GM19455 (cell line): ENCODE data around the gene FAH.

ENCODE experiments used
- ATAC-seq: cut with Tn5 transposase; IDR thresholded peaks from one replicate; pipeline ENCODE4 v1.9.1; 2021; ENCODE audit not compliant: unreplicated experiment

Gene FAH

DNA sequence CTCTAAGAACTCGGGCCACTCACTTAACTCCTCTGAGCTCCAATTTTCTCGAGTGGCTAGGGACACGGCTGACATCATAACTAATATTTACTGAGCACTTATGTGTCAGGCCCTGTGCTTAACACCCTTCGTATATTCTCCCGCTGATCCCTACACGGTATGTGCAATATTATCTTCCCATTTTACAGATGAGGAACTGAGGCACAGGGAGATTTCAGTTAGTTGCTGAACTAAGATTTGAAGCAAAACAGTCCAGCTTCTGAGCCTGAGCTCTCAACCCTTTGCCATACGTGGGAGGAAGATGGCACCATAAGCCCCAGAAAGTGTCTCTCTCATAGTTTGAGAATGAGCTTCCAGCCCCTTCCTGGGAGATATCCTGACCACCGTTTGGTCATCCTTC is 19.6 kb downstream of the FAH start:
- ATAC-seq: no peak

- ATAC-seq: peak; percentile 70
Measured at GRCh38 chr15:80173022-80173759, 20.4 kb downstream of the FAH start.

- ATAC-seq: no peak
Measured at GRCh38 chr15:80174017-80174746, 21.4 kb downstream of the FAH start.

DNA sequence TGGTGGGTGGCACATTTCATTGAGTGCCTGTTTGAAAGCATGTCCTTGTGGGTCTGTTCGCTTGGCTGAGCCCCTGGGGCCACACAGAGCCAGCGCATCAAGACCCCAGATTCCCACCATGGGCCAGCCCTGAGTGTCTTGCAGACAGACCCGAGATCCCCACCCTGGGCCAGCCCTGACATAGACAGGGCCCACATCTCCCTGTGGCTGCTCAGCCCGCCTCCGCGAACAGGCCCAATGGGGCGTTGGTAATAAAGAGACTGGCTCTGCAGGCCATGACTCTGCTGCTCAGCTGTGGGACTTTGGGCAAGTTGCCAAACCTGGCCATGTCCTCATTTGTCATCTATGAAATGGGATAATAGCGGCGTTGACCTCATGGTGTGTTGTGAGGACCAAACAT is 22.6 kb downstream of the FAH start:
- ATAC-seq: no peak

DNA sequence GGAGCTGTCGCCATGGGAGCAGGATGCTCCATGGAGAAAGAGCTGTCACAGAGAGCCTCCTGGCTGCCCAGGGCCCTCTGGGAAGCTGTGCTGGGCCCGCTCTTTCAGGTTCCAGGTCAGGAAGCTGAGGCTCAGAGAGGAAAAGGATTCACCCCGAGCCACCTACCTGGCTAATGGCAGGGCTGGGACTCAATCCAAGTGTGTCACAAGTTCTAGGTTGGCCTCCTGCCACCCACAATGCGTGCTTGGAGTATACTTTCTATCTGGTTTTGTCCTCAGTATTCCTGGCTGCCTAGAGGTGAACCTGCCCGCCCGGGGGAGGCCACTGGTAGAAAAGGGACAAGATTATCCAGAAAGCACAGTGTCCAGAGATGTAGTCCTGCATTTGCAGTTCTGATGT is 23.6 kb downstream of the FAH start:
- no peak for ATAC-seq

DNA sequence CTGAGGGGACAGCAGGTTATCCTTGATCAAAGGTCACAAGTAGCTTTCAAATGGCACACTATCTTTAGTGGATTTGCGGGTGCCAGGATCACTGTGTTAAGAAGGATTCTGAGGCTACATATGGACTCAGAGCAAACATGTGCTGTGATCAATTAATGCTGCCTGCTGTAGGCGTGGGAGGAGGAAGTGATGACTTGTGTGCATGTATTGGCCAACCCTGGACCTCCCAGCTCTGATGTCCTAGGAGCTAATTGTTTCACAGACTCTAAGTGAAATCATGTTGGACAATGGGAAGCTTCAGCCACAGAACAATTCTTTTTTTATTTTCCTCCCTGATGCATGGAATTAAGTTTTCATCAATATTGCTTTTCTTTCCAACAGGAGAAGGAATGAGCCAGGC is 24.4 kb downstream of the FAH start:
- no peak for ATAC-seq

DNA sequence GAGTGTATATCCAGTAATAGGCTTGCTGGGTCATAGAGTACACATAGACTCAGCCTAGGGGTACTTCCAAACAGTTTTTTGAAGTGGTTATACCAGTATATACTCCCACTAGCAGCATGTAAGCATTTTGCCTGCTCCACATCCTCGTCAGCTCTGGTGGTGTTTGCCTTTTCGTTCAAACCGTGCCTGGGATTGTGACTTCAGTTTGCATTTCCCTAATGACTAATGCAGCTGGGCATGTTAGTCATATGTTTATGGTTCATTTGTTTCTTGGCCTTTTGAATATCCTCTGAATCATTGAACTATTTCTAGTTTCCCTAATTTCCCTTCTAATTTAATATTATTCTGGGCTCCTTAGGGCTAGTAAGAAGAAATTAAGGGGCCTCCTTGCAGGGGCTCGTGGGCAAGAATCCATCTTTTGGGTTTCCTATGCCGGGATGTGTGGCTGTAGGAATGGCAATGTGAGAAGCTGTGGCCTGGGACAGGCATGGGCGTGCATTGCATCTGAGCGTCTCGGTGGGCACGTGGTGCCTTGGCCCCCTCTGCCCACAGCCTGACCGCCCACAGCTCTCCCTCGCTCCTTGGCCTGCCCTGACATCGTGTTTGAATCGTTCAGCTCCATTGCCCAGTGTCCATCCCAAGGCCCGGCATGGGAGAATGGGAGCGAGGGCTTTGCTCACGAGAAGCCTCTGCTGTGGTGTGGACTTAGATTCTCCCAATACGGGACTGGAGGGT is 26.4 kb downstream of the FAH start:
- no peak for ATAC-seq

DNA sequence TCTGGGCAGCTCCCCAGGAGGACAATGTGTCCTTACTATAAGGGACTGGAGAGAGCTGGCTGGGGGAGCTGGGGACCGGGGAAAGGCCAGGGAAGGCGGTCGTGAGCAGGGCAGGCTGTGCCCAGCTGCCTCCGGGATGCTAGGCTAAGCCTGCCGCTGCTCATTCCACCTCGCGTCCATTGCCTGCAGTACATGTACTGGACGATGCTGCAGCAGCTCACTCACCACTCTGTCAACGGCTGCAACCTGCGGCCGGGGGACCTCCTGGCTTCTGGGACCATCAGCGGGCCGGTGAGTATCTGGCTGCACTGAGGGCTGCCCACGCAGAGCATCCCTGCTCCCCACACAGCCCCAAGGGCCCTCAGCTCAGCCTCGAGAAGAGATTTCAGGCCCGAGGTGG is 27.1 kb downstream of the FAH start:
- ATAC-seq: no peak

DNA sequence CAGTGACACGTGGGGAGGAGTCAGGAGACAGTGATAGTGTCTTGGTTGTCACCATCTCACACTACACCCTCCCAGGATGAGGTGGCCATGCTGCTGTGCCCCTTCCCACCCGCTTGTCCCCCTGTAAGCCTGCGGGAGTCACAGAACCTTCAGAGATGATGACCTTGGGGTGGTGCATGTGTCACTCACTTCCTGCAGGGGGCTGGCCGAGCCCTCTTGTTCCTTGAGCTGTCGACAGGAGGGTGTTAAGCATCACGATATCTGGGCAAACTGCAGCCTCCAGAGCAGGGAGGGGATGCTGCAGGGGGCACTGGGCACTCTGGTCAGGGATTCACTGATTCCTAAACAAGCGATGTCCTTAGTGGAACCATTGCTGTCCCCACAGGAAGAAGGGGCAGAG is 27.7 kb downstream of the FAH start:
- ATAC-seq: no peak

DNA sequence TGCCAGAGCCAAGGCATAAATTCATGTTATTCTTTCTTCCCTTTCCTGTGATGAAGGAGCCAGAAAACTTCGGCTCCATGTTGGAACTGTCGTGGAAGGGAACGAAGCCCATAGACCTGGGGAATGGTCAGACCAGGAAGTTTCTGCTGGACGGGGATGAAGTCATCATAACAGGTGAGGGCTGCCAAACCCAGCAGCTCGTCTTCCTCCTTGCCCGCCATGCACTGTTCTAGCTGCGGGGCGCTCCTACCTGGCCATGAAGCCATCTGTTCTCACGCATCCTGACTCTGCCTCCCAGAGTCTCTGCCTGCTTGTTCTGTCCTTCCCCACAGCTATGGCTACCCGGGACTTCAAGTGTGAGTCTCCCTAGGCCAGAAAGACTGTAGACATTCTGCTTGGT is 28.2 kb downstream of the FAH start:
- ATAC-seq: no peak

DNA sequence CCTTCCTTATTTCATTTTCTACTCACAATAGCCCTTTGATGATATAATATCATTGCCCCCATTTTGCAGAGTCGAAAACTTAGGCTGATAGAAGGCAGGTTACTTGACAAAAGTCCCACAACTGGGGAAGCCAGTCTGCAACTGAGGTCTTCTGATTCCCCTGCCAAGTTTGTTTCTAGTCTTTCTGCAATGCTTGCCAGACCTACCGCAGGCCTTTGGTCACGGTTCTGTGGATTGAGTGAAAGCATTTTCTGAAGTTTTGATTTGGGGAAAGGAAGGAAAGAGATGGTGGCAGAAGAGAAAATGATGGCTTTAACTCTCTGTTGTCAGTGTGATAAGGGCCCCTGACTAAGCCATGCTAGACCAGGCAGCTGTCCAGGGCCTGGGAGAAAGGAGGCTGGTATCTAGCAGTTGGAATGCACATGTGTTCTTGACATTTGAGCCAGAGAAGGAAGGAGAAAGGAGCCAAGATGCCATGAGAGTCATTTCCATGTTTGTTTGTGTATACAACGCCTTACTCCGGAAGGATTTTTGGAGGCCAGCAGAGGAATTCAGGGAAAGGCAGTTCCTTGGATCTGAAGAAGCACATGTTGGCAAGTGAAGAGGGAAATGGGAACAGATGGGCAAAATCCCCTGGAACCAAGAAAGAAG is 29.9 kb downstream of the FAH start:
- ATAC-seq: no peak

DNA sequence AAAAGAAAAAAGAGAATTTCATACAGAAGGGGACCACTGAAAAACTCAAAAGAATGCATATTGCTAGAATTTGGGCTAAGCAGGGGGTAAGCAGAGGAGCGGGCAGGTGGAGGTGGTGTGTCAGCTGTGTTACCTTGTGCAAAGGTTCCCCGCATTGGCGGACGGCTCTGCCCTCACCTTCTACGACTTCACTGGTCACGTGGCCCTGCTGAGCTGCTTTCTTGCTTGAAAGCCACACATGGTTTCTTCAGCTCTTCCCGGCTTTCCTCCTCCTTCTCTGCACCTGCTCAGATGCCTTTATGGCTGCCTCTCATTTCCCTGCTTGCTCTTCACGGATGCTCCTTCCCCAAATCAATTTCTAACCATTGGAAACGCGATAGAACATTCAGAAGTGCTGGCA is 30.5 kb downstream of the FAH start:
- ATAC-seq: no peak

GRCh38 chr15:80183886-80184285 is 31.1 kb downstream of the FAH start:
- ATAC-seq: no peak

DNA sequence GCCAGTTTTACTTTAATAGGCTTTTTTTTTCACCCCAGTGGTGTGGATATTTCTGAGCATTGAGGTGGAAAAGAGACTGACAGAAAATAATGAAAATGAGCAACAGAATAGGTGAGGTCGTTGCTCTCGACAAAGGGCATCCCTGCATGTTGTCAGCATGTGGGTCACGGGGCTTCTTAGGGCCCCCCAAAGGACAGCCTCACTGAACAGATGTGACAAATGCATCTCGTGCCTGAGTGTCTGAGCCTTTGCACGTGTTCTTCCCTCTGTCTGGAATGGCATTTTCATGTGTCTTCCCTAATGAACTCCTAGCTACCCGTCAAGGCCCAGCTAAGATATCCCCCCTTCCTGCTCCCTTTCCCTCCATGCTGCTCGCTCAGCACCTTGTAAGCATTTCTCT is 31.8 kb downstream of the FAH start:
- ATAC-seq: no peak

DNA sequence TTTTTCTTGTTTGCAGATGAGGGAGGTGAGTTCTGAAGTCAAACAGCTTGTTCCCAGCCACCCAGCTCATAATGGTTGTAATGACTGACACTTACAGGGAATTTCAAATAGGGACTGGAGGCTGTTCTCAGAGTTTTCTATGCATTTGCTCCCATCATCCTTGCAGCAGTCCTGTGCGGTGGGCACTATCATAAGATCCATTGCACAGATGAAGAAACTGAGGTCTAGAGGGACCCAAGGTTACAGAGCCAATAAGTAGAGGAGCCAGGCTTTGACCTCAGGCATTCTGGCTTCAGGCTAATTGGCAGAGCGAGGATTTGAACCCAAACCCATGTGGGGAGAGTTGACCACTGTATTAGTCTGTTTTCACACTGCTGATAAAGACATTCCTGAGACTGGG is 32.4 kb downstream of the FAH start:
- ATAC-seq: no peak

DNA sequence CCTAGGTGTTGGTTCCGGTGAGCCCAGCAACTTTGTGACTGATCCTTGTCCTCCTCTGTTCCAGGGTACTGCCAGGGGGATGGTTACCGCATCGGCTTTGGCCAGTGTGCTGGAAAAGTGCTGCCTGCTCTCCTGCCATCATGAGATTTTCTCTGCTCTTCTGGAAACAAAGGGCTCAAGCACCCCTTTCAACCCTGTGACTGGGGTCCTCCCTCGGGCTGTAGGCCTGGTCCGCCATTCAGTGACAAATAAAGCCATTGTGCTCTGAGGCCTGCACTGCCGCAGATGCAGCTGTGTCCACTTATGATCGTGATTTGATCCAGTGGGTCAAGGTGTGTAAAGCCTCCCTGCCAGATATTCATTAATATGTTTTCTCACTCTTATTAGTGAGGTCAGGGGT is 33.3 kb downstream of the FAH start:
- ATAC-seq: no peak

DNA sequence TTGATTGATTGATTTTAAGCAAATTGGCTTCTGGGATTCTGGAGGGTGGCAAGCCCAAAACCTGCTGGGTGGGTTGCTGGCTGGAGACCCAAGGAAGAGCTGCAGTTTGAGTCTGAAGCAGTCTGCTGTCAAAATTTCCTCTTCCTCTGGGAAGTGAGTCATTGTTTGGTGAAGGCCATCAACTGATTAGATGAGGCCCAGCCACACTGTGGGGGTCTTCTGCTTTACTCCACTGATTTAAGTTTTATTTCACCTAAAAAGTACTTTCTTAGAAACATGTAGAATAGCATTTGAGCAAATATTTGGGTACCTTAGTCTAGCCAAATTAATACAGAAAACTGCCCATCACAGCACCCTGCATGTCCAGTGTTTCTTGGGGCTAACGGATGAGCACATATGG is 33.8 kb downstream of the FAH start:
- ATAC-seq: no peak

- no peak for ATAC-seq
Measured at GRCh38 chr15:80188251-80188650, 35.5 kb downstream of the FAH start.

DNA sequence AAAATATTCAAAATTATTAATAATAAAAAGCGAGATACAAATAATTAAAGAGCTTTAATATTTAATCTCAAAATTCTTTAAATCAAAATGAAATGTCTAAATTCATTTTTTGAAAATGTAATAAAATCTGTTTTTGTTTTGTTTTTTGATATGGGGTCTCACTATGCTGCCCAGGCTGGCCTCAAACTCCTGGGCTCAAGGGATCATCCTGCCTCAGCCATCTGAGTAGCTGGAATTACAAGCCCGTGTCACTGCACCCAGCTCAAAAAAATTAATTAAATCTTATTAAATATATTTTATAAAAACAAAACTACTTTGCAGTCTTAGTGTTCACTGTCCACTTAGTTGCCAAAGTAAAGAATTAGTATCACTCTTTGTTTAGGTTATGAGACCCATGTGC is 38.4 kb downstream of the FAH start:
- ATAC-seq: no peak

DNA sequence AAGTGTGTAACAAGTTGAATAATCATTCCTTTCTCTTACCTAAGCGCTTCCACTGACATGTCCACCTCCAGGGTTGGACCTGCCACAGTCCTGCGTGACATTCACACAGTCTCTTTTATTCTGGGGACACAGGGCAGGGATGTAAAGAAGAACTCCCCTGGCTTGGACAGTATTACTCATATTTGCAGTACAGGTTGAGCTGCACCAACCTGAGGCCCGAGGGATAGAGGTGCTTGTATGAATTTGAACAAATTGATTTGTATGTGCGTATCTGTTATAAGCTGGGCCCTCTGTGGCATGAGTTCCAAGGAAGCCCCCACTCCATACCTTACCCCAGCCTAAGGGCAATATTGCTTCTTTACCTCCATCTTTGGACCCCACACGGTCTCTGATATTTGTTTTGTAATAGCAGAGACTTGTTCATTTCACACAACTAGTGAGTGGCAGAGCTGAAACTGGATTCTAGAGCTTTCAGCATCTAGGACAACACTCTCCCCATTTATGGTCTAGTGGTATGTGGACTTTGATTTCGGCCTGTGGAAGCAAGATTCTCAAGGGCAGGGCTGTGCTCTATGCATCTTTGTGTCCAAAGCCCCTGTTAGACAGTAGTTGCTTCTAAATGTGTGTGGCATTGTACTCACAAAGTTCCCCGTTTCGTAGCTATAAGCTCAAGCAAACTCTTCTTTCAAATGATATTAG is 39.2 kb downstream of the FAH start:
- ATAC-seq: no peak

GRCh38 chr15:80194186-80194585 is 41.4 kb downstream of the FAH start:
- no peak for ATAC-seq
